Fibroblast of skin of scalp (primary cell): ENCODE data around the gene NUBP1.
"Not testable (repeated sequence)": the region's sequence is repeated elsewhere in the genome, so short reads cannot be mapped to it uniquely, and the experiment has no call there.

Experiments
- DNase-seq: peaks from one replicate; pipeline ENCODE4 v3.0.0-alpha.2; 2013

Gene NUBP1

GRCh38 chr16:10751291-10751697 is 7.7 kb downstream of the NUBP1 start:
- DNase-seq, result no peak

GRCh38 chr16:10752843-10753523 is 9.3 kb downstream of the NUBP1 start:
- no peak for DNase-seq

DNA sequence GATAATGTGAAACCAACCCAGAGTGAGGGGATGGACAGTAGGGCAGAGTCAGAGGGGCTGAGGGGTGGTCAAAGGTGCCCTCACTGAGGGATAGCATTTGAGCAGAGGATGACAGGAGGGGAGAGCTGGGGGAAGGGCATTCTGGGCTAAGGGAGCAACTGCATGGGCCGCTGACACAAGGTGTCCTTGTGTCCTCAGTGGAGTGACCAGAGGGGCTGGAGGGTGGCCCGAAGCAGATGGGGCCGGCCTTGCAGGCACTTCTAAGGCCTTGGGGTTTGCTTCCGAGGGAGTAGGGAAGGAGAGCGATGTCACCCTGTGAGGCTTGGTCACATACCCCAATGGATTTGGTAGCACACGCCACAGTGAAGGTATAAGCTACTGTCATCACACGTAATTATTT is 10.0 kb downstream of the NUBP1 start:
- DNase-seq, result no peak

GRCh38 chr16:10754941-10755340 is 11.3 kb downstream of the NUBP1 start:
- peak; percentile 48 for DNase-seq

DNA sequence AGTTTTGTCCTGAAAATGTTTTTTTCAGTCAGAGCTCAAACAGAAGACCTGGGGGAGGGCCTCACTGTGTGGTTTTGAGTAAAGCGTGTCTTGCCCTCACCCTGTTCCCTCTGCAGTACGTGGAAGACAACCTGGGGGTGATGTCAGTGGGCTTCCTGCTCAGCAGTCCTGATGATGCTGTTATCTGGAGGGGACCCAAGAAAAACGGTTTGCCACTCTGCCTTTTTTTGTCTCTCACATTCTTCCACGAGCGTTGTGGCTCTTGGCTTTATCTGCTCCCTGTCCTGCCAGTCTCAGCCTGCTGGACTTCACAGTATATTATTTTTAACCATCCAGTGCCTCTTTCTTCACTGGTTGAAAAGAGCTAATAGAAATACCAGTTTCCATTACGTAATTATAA is 12.9 kb downstream of the NUBP1 start:
- peak; percentile 44 for DNase-seq

GRCh38 chr16:10760858-10761257 is 17.2 kb downstream of the NUBP1 start:
- DNase-seq, result no peak

GRCh38 chr16:10761373-10761772 is 17.7 kb downstream of the NUBP1 start:
- DNase-seq, result no peak

DNA sequence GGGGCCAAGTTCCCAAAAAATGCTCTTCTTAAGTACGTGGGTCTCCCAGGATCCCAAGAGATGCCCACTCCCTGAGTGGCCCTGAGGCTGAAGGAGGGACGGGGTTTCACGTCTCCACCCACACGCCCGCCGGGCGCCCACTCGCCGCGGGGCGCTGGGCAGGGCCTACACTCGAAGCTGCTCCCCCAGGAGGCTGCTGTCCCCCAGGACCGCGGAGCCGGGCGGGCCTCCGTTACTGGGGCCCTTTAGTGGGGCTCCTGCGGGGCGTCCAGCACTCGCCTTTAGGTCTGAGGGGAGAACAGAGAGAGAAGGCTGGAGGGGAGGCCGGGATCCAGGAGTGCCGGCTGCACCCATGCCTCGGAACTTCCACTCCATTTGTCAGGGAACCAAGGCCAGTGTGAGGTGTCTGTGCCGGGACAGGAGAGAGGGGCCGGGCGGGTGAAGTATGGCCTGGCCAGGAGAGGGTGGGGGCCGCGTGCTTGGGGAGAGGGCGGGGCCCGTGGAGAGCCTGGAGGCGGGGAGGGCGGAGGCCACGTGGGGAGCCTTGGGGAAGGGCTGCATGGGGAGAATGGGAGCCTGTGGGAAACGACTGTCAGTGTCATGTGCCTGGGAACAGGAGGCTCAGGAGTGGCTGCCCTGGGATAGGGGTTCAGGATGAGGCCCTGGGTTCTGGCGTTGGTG is 18.8 kb downstream of the NUBP1 start:
- DNase-seq, result no peak

- no peak for DNase-seq
Observed at GRCh38 chr16:10763456-10763855, 19.8 kb downstream of the NUBP1 start.

DNA sequence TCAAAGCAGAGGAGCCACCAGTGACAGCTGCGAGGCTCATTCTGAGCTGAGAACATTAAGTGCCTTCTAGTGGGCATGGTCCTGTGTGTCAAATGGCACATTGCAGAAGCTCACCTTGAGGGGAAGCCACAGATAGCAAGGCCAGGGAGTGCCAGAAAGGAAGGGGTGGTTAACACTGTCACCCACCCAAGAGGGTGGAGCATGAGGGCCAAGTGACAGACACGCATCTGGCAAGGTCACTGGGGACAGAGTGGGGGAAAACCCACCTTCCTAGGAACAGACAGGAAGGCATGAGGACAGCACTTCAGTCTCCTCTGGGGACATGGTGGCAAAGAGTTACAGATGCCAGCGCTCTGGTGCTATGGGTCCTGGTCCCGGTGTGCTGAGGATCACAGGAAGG is 22.1 kb downstream of the NUBP1 start:
- no peak for DNase-seq

- DNase-seq, result no peak
Observed at GRCh38 chr16:10767127-10767526, 23.5 kb downstream of the NUBP1 start.

GRCh38 chr16:10769381-10769780 is 25.7 kb downstream of the NUBP1 start:
- no peak for DNase-seq

- peak; percentile 11 for DNase-seq
Observed at GRCh38 chr16:10770907-10771306, 27.3 kb downstream of the NUBP1 start.

DNA sequence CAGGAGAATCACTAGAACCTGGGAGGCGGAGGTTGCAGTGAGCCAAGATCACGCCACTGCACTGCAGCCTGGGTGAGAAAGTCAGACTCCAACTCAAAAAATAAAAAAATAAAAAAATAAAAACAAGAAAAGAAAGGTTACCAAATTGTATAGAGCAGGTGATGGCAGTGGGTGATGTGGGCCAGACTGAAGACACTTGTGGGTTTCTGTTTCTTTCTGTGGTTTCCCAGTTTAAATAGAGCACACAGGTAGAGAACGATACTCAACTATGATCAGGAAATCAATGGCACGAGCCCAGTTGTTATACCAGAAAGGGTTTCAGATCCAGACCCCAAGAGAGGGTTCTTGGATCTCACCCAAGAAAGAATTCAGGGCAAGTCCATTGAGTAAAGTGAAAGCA is 32.6 kb downstream of the NUBP1 start:
- DNase-seq, result no peak

GRCh38 chr16:10776923-10777322 is 33.3 kb downstream of the NUBP1 start:
- DNase-seq, result not testable (repeated sequence)

DNA sequence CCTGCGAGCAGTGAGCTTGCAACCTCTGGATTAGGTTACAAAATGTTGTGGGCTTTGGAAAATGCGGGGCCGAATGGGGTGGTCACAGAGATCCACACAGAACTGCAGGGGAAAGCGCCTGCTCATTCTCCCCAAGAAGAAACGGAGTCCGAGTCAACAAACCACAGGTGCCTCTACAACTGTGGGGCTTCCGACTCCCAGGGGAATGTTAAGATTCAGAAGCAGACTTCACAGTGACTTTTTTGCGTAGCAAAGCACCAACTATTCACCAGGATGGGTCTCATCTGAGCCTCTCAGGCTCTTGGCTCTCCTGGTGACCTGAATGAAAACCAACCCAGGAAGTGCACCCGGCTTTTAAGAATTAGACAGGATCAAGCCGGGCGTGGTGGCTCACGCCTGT is 33.7 kb downstream of the NUBP1 start:
- no peak for DNase-seq

GRCh38 chr16:10779908-10780307 is 36.3 kb downstream of the NUBP1 start:
- DNase-seq, result not testable (repeated sequence)

GRCh38 chr16:10780628-10781027 is 37.0 kb downstream of the NUBP1 start:
- no peak for DNase-seq

GRCh38 chr16:10782628-10783027 is 39.0 kb downstream of the NUBP1 start:
- no peak for DNase-seq

GRCh38 chr16:10787304-10787703 is 43.7 kb downstream of the NUBP1 start:
- DNase-seq, result no peak

DNA sequence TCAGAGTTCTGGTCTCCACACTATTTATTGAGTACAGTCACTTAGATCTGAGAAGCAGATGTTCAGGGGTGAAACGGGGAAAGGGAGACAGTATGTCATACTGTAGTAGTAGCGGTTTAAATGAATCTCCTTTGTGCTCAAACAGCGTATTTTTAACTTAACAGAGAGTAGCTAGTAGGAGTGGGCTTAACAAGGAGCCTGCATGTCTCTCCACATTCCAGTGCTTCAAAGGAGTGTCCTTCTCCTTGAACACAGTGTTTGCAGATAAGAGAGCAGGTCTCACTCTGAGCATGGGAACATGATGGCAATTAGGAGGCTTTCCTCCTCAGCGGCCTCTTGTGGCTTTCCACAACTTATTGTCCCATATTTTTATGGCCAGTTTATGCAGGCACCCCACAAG is 45.0 kb downstream of the NUBP1 start:
- DNase-seq, result not testable (repeated sequence)

GRCh38 chr16:10791048-10791447 is 47.4 kb downstream of the NUBP1 start:
- DNase-seq, result no peak

- DNase-seq, result no peak
Observed at GRCh38 chr16:10799736-10800135, 56.1 kb downstream of the NUBP1 start.

DNA sequence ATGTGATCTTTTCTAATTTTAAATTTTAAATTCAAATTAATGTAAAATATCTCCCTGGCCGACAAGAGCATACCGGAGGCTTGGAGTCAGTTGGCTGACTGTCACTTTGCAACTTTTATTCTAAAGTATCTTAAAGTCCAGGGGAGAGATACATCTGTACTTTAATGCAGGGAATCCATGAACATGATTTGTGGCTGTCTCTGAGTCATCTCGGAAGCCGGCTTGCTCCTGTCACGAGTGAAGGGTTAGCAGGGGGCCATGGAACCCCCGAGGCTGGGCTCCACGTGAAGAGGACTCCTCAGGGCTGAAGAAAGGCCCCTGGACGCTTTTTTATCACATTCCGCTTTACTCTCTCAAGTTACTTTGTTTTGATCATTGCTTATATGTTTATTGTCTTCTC is 61.7 kb downstream of the NUBP1 start:
- DNase-seq, result no peak

- no peak for DNase-seq
Observed at GRCh38 chr16:10806698-10807097, 63.1 kb downstream of the NUBP1 start.
